Caki2 (cell line): ENCODE results near the gene GPSM1. TPM values are rescaled to one million over a fixed set of nuclear protein-coding genes. Genes with fewer than 3 reads are reported as not detected.
A peak's percentile ranks its signal among the peaks of the same experiment; 100 is the strongest.
"Not testable (repeated sequence)": the region's sequence is repeated elsewhere in the genome, so short reads cannot be mapped to it uniquely, and the experiment has no call there.

ENCODE experiments used
- DNase-seq: peaks from one replicate; pipeline ENCODE4 v3.0.0-alpha.2; 2015; ENCODE audit warnings: low read depth
- in situ Hi-C: cut with HindIII; loops from 2 replicates; pipeline ENCODE4 v1.10.0; 2016; ENCODE audit warnings: low sequenced_read_pairs, low pct_unique_long_range_greater_than_20kb, mixed read lengths
- total RNA-seq: library from RNA; depleted of rRNA; stranded (reverse); fragments of >200 nt; shearing (Covaris generic); gene quantifications from 2 replicates; pipeline ENCODE4 v1.2.3, GENCODE V29; 2014; ENCODE audit warnings: low replicate concordance

GPSM1 gene
- total RNA-seq, 1 experiment from 2014 or later: 29.9 TPM

DNA sequence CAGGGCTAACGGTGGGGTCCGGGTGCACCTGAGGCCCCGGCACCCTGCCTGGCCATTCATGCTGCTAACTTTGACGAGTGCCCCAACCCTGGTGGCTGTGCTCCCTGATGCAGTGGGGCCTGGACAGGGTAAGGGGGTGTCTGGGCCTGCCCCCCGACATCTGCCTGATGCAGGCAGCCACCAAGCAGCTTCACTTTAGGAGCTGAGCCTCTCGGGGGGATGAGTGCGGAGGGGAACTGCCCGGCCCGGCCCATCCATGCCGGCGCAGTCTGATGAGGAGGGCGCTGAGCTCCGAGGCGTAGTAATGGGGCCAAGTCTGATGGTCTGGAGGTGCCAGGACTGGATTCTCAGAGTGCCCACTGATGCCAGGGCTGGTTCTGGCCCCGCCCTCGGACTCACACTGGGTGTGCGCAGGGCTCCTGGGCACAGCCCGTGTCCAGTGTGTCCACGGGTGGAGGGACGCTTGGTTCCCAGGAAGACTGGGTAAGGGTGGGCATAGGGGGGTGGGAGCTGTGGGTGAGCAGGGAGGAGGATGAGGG, 19.7 kb downstream of the GPSM1 start:
- DNase-seq: no peak
- in situ Hi-C loops: no loop called here

DNA sequence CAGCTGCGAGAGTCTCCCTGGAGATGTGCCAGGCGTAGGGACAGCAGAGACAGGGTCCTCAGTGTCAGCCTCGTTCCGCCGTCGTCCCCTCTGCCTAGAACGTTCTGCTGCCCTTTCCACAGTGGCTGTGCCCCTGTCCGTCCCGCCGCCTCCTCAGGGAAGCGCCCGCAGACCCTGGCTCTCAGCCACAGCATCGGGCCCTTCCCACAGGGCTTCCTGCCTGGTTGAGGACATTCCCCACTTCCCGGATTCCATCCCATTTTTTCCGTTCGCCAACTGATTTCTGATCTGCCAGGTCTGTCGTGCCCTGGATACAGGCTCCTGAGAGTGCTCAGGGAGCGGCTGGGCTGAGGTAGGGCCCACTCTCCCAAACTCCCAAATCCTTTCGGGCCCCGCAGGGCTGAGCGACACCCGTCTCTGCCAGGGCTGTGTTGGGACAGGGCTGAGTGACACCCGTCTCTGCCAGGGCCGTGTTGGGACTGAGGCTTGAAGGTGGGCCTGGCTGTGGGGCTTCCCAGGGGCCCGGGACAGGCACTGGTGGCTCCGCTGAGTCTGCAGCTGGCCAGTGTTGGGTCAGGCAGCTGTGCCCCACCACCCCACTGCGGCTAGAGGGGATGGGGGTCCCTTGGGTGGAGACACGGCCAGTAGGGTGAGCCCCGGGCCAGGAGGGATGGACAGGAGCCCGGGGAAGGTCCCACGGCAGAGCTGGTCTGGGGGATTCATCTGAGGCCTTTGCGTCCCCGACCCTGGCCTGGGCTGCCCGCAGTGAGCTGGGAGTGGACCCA, 20.3 kb downstream of the GPSM1 start:
- DNase-seq: no peak
- in situ Hi-C loops: no loop called here

DNA sequence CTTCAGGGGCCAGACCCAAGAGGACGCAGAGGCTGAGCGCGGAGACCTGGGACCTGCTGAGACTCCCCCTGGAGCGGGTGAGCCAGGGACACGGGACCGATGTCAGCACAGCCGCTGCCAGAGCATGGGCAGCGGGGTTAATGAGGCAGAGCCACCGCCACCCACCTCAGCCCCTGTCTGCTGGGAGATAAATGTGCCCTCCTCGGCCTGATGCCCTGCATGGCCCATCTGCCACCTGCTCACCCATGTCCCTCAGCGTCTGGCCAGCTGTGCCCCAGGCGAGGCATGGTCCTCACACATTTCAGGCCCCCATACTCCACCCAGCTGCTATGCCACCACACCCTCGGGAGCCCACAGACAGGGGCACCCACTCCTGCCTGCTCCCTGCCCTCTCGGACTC, 21.4 kb downstream of the GPSM1 start:
- in situ Hi-C loops: no loop called here
- no peak for DNase-seq

DNA sequence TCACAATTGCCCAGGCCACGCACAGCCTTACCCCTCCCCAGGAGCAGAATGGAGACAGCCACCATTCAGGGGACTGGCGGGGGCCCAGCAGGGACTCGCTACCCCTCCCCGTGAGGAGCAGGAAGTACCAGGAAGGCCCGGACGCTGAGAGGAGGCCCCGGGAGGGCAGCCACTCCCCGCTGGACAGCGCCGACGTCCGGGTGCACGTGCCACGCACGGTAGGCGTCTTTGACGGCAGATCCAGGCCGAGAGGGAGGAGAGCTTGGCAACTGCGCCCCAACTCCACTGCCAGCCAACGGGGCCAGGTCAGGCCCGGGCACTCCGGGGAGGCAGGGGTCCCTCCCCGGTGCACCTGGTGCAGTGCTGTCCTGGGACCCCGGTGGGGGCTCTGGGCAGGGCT, 22.2 kb downstream of the GPSM1 start:
- in situ Hi-C loops: no loop called here
- no peak for DNase-seq

DNA sequence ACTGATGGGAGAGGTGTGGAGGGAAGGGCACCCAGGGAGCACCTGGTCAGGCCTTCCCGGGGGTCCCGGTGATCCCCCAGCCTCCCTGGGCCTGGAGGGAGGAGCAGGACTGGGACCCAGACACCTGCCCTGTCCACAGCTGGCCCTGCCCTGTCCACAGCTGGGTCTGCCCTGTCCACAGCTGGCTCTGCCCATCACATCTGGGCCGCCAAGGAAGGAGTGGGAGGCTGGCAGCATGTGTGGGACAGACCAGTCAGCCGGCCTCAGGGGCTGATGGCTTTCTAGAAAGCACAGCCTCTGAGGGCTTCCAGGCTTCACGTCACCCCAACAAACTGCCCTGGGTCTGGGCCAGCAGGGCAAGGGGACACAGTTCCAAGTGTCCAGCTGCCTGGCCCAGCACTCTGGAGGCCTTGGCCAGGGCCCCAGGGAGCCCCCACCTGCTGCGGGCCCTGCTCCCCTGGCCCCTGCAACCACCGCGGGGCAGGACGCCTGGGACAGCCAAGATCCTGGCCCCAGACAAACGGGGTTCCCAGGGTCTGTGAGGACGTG, 24.0 kb downstream of the GPSM1 start:
- in situ Hi-C loops: no loop called here
- no peak for DNase-seq

DNA sequence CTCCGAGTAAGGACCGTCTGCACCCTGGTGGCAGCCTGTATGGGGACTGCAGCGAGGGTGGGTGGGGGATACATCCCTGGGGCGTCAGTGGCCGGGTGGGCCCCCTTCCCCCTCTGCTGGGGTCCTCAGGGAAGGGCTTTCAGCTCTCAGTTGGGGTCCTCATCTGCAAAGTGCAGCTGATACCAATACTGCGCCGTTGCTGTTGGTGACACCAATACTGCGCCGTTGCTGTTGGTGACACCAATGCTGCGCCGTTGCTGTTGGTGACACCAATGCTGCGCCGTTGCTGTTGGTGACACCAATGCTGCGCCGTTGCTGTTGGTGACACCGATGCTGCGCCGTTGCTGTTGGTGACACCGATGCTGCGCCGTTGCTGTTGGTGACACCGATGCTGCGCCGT, 24.5 kb downstream of the GPSM1 start:
- DNase-seq, in situ Hi-C loops: not testable (repeated sequence)

DNA sequence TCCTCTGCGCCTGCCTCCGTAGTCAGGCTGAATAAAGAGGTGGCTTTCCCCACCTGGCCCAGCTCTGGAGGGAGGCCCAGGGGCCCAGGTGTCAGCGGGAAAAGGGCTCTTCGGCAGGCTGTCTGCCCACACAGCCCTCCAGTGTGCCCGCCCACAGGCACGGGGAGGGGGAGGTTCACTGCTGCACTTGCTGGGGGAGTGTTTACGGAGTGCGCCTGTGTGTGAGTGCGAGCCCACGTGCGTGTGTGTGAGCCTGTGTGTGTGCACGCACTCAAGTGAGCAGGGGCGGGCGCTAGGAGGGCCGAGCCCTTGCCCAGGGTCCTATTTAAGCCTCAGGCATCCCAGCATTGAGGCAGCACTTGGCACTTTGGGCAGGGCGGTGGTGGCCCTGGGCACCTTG, 25.3 kb downstream of the GPSM1 start:
- in situ Hi-C loops: no loop called here
- no peak for DNase-seq

DNA sequence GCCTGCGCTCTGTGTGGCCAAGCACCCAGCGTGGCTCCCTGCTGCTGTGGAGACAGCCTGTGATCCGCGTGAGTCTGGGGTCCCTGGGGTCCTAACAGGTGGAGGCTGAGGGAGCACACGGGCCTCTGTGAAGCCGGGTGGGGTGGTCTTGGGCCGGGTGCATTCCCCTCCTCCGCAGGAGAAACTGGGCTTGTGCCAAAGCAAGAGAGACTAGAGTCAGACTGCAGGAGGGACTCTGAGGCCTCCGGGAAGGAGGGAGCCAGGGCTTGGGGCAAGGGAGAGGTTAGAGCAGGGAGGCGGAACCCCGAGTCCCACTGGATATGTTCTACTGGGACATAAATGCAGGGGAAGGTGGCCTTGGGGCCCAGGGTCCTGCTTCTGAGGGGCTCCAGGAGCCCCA, 25.7 kb downstream of the GPSM1 start:
- in situ Hi-C loops: no loop called here
- no peak for DNase-seq

DNA sequence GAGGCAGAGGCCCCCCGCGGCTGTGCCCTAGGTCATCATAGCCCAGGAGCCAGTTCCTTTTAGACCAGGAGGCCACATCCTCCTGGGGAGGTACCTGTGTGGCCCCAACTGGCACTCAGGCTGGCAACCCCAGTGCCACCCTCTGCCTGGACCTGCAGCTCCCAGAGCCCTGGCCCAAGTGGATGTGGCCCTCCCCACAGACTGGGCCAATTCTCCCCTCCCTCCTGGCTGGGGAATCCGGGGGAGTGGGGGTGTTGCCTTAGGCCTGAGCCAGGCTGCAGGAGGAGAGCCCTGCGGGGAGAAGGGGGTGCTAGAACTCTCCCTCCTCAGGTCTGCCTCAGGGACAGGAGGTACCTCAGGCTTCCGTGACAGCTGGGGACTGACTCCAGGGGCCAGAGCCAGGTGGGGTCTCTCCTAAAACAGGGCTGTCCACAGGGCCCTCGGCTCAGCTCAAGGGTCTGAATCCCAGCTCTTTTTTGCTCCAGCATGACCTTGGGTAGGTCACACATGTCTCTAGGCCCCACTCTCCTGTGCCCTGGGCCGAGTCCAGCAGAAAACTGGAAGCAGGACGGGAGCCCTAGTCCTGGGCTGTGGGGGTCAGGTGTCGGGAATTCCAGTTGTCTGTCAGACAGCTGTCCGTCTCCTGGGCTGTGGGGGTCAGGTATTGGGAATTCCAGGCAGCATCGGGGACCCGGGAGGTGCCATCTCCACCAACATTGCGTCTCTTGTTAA, 26.6 kb downstream of the GPSM1 start:
- no peak for DNase-seq
- in situ Hi-C loops: no loop called here

DNA sequence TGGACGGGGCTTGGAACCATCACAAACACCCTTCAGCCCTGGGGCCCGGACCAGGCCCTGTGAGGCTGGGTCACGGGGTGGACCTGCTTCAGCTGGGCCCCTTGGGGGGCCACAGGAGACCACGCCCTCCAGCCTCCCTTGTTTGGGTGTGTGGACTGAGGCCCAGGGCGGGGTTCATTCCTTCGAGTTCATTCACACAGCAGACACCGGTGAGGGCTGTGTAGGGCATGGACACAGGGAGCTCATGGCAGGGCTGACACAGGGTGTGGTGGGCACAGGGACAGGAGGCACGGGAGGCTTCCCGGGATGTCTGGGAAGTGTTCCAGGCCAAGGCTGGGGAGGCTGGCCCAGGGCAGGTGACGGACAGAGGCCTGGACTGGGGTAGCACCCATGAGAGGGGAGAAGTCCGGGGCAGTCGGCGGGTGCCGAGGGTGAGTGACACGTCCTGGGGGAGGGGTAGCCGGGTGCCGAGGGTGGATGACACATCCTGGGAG, 27.3 kb downstream of the GPSM1 start:
- in situ Hi-C loops: no loop called here
- peak; percentile 10 for DNase-seq

DNA sequence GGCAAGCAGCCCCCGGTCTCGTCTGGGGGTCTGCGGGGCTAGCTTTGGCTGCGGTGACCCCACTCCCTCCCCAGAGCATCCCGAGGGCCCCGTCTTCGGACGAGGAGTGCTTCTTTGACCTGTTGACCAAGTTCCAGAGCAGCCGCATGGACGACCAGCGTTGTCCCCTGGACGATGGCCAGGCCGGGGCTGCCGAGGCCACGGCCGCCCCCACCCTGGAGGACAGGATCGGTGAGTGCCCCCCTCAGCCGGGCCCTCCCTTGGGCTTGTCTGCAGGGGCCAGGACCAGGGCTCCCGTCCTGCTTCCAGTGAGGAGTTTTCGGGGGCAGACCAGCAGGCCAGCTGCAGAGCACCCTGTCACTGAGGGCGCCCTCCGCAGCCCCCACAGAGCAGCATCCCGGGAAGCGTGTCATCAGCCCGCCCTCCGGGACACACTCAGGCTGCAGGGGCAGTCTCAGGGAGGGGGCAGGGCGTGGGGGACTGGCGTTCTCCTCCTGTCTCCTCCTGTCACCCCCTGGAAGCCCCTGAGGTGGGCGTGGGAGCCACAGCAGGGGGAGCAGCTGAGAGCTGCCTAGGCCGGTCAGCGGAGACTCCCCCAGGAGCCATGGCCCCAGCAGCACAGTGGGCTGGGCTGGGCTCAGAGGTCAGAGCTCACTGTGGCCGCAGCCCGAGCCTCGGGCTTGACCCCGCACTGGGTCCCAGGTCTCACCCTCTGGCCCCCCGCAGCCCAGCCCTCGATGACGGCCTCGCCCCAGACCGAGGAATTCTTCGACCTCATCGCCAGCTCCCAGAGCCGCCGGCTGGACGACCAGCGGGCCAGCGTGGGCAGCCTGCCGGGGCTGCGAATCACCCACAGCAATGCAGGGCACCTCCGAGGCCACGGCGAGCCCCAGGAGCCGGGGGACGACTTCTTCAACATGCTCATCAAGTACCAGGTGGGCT, 28.5 kb downstream of the GPSM1 start:
- no peak for DNase-seq
- in situ Hi-C loops: no loop called here

DNA sequence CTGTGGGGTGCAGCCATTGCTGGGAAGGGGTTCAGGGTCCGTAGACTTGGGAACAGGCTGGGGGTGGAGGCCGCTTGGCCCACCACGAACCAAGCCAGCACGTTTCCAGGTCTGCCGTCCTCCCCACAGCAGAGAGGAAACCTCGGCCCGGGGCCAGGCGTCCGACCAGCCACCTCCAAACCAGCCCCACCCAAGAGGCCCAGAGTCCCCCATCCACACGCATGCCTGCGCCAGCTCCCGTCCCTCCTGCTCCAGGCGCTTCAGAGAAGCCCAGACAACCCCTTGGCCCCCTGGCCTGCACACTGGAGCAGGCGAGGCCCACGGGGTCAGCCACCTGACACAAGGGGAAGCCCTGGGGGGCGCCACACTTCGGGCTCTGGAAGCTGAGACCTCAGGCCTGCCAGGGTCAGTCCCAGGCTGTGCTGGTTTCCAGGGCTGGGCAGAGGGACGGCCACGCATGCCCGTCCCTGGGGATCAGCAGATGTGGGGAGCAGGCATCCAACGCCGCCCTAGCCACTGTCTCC, 29.9 kb downstream of the GPSM1 start:
- DNase-seq: no peak

DNA sequence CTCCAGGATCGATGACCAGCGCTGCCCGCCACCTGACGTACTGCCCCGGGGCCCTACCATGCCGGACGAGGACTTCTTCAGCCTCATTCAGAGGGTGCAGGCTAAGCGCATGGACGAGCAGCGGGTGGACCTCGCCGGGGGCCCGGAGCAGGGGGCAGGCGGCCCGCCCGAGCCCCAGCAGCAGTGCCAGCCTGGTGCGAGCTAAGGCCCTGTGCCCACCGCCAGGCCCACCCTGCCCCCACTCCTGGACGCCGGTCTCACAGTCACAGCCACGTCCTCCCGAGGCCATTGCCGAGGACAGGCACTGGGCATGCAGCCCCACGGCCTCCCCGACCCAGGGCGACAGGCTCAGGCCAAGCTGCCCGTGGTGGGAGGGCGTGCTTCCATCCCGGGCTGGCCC, 30.7 kb downstream of the GPSM1 start:
- in situ Hi-C loops: no loop called here
- DNase-seq: no peak

More for the DNA sequence above, 29.9 kb downstream of the GPSM1 start:
- in situ Hi-C loops: no loop called here

DNA sequence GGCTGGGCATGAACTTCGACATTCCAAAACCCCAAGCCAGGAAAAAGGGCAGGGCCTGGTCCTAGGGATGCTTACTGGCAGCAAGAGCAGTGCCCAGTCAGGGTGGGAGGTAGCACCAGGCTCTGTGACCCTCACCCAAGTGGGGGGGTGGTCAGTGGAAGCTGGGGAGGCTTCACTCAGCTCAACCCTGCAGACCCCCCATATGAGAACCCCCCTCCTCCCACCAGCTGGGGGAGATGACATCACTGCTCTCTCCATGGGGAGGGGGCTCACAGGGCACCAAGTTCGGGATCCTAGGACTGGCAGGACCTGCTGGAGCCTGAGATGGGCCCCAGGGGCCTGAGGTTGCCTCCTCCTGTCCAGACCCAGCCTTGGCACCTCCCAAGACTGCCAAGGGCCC, 31.5 kb downstream of the GPSM1 start:
- in situ Hi-C loops: no loop called here

DNA sequence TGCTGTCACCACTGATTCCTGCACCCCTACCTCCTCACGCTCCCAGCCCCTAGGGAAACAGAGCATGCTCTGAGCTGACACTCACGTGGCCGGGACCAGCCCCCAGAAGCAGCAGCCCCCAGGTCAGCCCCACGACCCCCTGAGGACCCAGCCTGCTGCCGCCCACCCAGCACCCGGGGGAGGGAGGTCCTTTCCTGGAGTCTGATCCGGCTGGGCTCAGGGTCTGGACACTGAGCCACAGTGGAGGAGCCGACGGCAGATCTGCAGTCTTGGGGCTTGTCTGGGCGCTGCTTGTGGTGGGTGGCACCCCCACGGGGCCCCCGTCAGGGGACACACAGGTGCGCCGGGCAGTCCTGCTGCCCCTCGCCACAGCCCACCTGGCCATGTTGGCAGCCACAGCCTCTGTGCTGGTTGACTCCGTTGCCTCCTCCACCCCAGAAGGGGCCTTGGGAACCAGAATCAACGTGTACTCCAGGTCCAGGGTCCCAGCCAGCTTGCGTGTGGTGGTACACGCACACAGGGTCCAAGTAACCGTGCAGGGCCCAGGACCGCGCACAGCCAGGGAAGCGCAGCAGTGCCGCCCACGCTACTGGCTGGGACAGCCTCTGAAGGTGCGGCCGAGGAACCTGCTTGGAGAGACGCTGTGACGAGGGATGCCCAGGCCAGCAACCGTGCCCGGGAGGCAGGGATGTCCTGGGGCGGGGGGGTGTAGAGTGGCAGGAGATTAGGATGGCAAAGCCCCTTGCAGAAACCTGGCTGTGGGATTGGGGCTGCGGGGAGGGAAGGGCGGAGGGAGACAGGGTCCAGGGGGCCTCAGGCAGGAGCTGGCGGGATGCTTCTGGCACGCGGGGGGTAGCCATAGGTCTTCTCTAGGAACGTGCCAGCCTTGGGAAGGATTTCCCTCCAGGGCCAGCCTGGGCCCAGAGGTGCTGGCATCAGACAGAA, 32.7 kb downstream of the GPSM1 start:
- no peak for DNase-seq
- in situ Hi-C loops: no loop called here

More for the DNA sequence above, 31.5 kb downstream of the GPSM1 start:
- DNase-seq: no peak

DNA sequence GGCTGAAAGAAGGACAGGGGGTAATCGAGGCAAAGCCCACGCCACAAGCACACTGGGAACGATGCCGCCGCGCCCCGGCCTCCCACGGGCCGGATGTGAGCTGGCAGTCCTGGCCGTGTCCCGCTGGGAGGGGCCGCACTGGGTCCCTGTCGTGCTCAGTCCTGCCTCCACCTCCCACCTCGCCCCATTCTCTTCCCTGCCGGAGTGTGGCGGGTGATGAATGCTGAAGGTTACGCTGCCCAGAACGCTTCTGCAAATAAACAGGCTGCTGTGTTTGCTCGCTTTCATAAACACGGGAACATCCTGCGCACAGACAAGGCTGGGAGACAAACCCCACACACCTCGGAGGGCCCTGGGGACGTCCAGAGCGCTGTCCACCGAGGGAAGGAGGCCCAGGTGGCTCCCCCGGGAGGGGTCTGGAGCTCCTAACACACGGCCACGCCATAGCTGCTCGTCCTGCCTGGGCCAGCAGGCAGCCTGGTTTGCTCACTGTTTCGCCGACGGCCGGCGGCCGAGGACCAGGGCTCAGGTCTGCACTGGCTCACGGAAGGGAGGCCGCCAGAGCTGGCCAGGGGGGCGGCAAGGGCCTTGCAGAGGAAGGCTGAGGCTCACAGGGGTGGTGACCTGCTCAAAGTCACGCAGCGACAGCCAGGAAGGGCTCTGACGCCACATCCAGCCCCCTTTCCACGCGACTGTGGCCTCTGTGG, 33.9 kb downstream of the GPSM1 start:
- no peak for DNase-seq
- in situ Hi-C loops: no loop called here
